ENCODE results near the gene F2R. TPM values are rescaled to one million over a fixed set of nuclear protein-coding genes. Genes with fewer than 3 reads are reported as not detected.

Gene F2R
- polyA plus RNA-seq, 2 donors, result 0.45 to 1.5 TPM

GRCh38 chr5:76715486-76715735 is 515 bp upstream of the F2R start:
- peak overlapping the region in 1 of 2 donors; percentile 40 for H3K27ac ChIP-seq (ENCODE audit: low read depth in 2 of 2, low read length in 1 of 2)
- H3K36me3 ChIP-seq (ENCODE audit: control insufficient read depth in 2 of 2, insufficient read depth in 2 of 2, low read length in 1 of 2), result no peaks in the 10 kb centered on the region
- no peaks in the 10 kb centered on the region for H3K27me3 ChIP-seq (ENCODE audit: control insufficient read depth in 1 of 2, insufficient read depth in 2 of 2, low read length in 2 of 2)
- no peaks in the 10 kb centered on the region for H3K4me1 ChIP-seq (ENCODE audit: control insufficient read depth in 2 of 2, insufficient read depth in 2 of 2, low read length in 1 of 2)
- 0 to 2% methylated on average over 14 of the region's 14 CpGs for WGBS, 2 donors
- peak overlapping the region; percentile 59 for H3K4me3 ChIP-seq (ENCODE audit: low read depth in 1 of 2, low read length in 2 of 2)
- H3K9me3 ChIP-seq (ENCODE audit: control insufficient read depth in 2 of 2, insufficient read depth in 1 of 2, low read depth in 1 of 2, low read length in 1 of 2), result no peaks in the 10 kb centered on the region

GRCh38 chr5:76716456-76717157 is 681 bp downstream of the F2R start:
- 9 to 11% methylated on average over 29 of the region's 29 CpGs for WGBS, 2 donors
- Histone ChIP-seq H3K4me1 (ENCODE audit: control insufficient read depth in 2 of 2, insufficient read depth in 2 of 2, low read length in 1 of 2) (no peaks in the 10 kb centered on the region), H3K4me3 (ENCODE audit: low read depth in 1 of 2, low read length in 2 of 2) (peak overlapping the region; percentile 59), H3K27me3 (ENCODE audit: control insufficient read depth in 1 of 2, insufficient read depth in 2 of 2, low read length in 2 of 2) (no peaks in the 10 kb centered on the region), H3K27ac (ENCODE audit: low read depth in 2 of 2, low read length in 1 of 2) (peak overlapping the region in 1 of 2 donors; percentile 12), H3K36me3 (ENCODE audit: control insufficient read depth in 2 of 2, insufficient read depth in 2 of 2, low read length in 1 of 2) (no peaks in the 10 kb centered on the region), H3K9me3 (ENCODE audit: control insufficient read depth in 2 of 2, insufficient read depth in 1 of 2, low read depth in 1 of 2, low read length in 1 of 2) (no peaks in the 10 kb centered on the region)

DNA sequence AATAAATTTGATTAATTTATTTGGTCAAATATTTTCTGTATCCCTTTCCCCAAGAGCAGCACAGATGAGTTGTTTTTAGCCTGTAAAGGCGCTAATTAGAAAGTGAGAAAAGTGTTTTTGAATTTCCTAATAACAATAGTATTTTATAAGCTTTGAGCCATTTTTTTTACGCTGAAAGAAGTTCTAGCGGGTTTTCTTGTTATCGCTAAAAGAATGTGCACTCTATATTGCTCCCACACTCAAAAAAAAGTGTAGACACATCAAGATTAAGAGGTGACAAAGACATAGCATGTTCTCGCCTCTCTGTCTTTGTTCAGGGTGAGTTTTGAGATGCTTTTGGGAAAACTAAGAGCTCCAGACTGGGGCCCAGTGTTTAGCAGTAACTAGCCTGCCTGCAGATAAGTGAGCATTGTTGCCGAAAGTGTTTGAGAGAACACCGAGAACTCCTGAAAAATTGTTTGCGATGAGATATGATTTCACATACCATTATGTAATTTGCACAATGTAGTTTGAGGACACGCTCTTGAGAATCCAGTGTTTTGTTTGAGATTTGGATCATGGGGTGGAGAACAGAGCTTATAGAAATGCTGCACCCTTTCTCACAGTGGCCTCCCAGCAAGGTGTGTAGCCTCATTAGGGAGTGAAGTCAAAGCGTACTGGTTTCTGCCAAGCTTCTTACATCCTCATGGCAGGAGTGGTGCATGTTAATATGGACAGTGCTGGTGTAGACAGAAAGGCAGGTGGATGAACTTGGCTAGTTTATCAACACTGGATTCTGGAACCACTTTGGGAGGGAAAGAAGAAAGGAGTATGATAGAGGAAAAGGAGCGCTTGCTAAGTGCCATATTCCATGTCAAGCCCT is 1.5 kb downstream of the F2R start:
- WGBS, 2 donors, result 82 to 84% methylated on average over 11 of the region's 11 CpGs
- Histone ChIP-seq H3K27ac (ENCODE audit: low read depth in 2 of 2, low read length in 1 of 2) (no peak overlapping the region), H3K9me3 (ENCODE audit: control insufficient read depth in 2 of 2, insufficient read depth in 1 of 2, low read depth in 1 of 2, low read length in 1 of 2) (no peaks in the 10 kb centered on the region), H3K4me1 (ENCODE audit: control insufficient read depth in 2 of 2, insufficient read depth in 2 of 2, low read length in 1 of 2) (no peaks in the 10 kb centered on the region), H3K36me3 (ENCODE audit: control insufficient read depth in 2 of 2, insufficient read depth in 2 of 2, low read length in 1 of 2) (no peaks in the 10 kb centered on the region), H3K27me3 (ENCODE audit: control insufficient read depth in 1 of 2, insufficient read depth in 2 of 2, low read length in 2 of 2) (no peaks in the 10 kb centered on the region), H3K4me3 (ENCODE audit: low read depth in 1 of 2, low read length in 2 of 2) (peak overlapping the region in 1 of 2 donors; percentile 59)

DNA sequence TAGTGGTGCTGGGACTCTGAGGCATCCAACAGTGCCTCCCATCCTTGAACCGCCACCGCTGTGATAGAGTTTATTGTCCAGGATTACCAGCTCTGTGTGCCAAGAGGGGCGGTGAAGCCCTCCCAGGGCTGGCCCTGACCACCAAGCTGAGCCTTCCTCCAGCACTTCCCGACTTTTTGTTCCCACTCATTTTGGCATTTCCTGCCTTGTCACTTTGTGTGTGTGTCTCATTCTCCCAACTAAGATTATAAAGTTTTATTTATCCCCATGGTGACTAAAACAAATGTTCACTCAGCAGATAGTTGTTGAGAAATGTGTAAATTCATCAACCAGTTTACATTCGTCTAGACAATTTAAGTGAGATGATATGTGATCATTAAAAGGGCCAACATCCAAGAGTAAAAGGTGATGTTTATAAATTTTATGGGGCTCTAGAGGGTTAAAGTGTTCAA is 2.5 kb downstream of the F2R start:
- Histone ChIP-seq H3K9me3 (ENCODE audit: control insufficient read depth in 2 of 2, insufficient read depth in 1 of 2, low read depth in 1 of 2, low read length in 1 of 2) (no peaks in the 10 kb centered on the region), H3K36me3 (ENCODE audit: control insufficient read depth in 2 of 2, insufficient read depth in 2 of 2, low read length in 1 of 2) (no peaks in the 10 kb centered on the region), H3K4me1 (ENCODE audit: control insufficient read depth in 2 of 2, insufficient read depth in 2 of 2, low read length in 1 of 2) (no peaks in the 10 kb centered on the region), H3K4me3 (ENCODE audit: low read depth in 1 of 2, low read length in 2 of 2) (no peak overlapping the region), H3K27ac (ENCODE audit: low read depth in 2 of 2, low read length in 1 of 2) (no peak overlapping the region), H3K27me3 (ENCODE audit: control insufficient read depth in 1 of 2, insufficient read depth in 2 of 2, low read length in 2 of 2) (no peaks in the 10 kb centered on the region)
- 87 to 89% methylated on average over 5 of the region's 5 CpGs for WGBS, 2 donors

DNA sequence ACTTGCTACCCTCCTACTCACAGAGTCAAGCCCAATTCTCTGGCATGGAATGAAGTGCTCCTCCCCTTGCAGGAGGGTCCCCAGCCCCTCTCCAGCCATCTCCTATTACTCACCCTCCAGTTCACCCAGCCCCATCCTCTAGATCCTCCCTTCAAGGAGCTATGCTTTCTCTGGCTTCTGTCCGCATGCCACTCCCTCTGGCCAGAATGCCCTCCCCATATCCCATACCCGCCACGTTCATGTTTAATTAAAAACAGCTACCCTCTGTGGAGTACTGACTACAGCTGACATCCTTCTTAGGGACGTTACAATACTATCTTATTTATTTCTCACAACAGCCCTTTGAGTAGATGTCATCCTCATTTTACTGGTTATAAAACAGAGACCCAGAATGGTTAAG is 3.0 kb downstream of the F2R start:
- WGBS, 2 donors, result 85 to 92% methylated on average over 4 of the region's 4 CpGs
- Histone ChIP-seq H3K4me1 (ENCODE audit: control insufficient read depth in 2 of 2, insufficient read depth in 2 of 2, low read length in 1 of 2) (no peaks in the 10 kb centered on the region), H3K27ac (ENCODE audit: low read depth in 2 of 2, low read length in 1 of 2) (no peak overlapping the region), H3K27me3 (ENCODE audit: control insufficient read depth in 1 of 2, insufficient read depth in 2 of 2, low read length in 2 of 2) (no peaks in the 10 kb centered on the region), H3K9me3 (ENCODE audit: control insufficient read depth in 2 of 2, insufficient read depth in 1 of 2, low read depth in 1 of 2, low read length in 1 of 2) (no peaks in the 10 kb centered on the region), H3K36me3 (ENCODE audit: control insufficient read depth in 2 of 2, insufficient read depth in 2 of 2, low read length in 1 of 2) (no peaks in the 10 kb centered on the region), H3K4me3 (ENCODE audit: low read depth in 1 of 2, low read length in 2 of 2) (no peak overlapping the region)

- H3K9me3 ChIP-seq (ENCODE audit: control insufficient read depth in 2 of 2, insufficient read depth in 1 of 2, low read depth in 1 of 2, low read length in 1 of 2), result no peaks in the 10 kb centered on the region
- H3K4me1 ChIP-seq (ENCODE audit: control insufficient read depth in 2 of 2, insufficient read depth in 2 of 2, low read length in 1 of 2), result no peaks in the 10 kb centered on the region
- no peak overlapping the region for H3K27ac ChIP-seq (ENCODE audit: low read depth in 2 of 2, low read length in 1 of 2)
- 69 to 72% methylated on average over 10 of the region's 10 CpGs for WGBS, 2 donors
- H3K4me3 ChIP-seq (ENCODE audit: low read depth in 1 of 2, low read length in 2 of 2), result no peak overlapping the region
- no peaks in the 10 kb centered on the region for H3K36me3 ChIP-seq (ENCODE audit: control insufficient read depth in 2 of 2, insufficient read depth in 2 of 2, low read length in 1 of 2)
- no peaks in the 10 kb centered on the region for H3K27me3 ChIP-seq (ENCODE audit: control insufficient read depth in 1 of 2, insufficient read depth in 2 of 2, low read length in 2 of 2)
Observed at GRCh38 chr5:76720988-76721569, 5.2 kb downstream of the F2R start.

DNA sequence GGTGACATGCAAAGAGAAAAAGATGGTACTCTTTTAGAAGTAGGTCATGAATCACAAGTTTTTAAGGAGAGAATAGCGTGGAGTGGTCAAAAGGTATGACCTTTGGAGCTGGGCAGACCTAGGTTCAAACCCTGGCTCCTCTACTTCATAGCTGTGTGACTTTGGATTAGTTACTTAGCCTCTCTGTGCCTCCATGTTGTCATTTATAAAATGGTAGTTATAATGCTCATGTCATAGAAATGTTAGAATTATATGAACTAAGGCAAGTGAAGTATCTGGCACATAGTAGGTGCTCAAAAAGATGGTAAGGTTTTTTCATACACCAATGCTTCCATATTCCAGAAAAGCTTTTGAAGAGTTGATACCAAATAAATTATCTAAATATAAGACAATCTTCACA is 7.3 kb downstream of the F2R start:
- Histone ChIP-seq H3K4me3 (ENCODE audit: low read depth in 1 of 2, low read length in 2 of 2) (no peak overlapping the region), H3K4me1 (ENCODE audit: control insufficient read depth in 2 of 2, insufficient read depth in 2 of 2, low read length in 1 of 2) (no peaks in the 10 kb centered on the region), H3K27ac (ENCODE audit: low read depth in 2 of 2, low read length in 1 of 2) (no peak overlapping the region), H3K27me3 (ENCODE audit: control insufficient read depth in 1 of 2, insufficient read depth in 2 of 2, low read length in 2 of 2) (no peaks in the 10 kb centered on the region), H3K36me3 (ENCODE audit: control insufficient read depth in 2 of 2, insufficient read depth in 2 of 2, low read length in 1 of 2) (no peaks in the 10 kb centered on the region), H3K9me3 (ENCODE audit: control insufficient read depth in 2 of 2, insufficient read depth in 1 of 2, low read depth in 1 of 2, low read length in 1 of 2) (no peaks in the 10 kb centered on the region)
- WGBS, 2 donors, result 69 to 83% methylated on average over 1 of the region's 1 CpG

DNA sequence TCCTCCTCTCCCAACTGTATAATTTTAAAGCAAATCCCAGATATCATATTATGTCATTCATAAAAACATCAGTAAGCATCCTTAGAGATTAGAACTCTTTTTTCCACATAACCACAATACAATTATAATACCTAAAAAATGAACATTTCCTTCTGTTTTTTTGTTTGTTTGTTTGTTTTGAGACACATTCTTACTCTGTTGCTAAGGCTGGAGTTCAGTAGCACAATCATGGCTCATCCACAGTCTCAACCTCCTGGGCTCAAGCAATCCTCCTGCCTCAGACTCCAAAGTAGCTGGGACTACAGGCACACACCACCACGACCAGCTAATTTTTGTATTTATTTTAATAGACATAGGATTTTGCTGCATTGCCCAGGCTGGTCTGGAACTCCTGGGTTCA is 8.0 kb downstream of the F2R start:
- H3K27ac ChIP-seq (ENCODE audit: low read depth in 2 of 2, low read length in 1 of 2), result no peak overlapping the region
- no peaks in the 10 kb centered on the region for H3K4me1 ChIP-seq (ENCODE audit: control insufficient read depth in 2 of 2, insufficient read depth in 2 of 2, low read length in 1 of 2)
- no peaks in the 10 kb centered on the region for H3K9me3 ChIP-seq (ENCODE audit: control insufficient read depth in 2 of 2, insufficient read depth in 1 of 2, low read depth in 1 of 2, low read length in 1 of 2)
- H3K27me3 ChIP-seq (ENCODE audit: control insufficient read depth in 1 of 2, insufficient read depth in 2 of 2, low read length in 2 of 2), result no peaks in the 10 kb centered on the region
- no peak overlapping the region for H3K4me3 ChIP-seq (ENCODE audit: low read depth in 1 of 2, low read length in 2 of 2)
- 67 to 80% methylated on average over 1 of the region's 1 CpG for whole genome bisulfite sequencing, 2 donors
- H3K36me3 ChIP-seq (ENCODE audit: control insufficient read depth in 2 of 2, insufficient read depth in 2 of 2, low read length in 1 of 2), result no peaks in the 10 kb centered on the region

DNA sequence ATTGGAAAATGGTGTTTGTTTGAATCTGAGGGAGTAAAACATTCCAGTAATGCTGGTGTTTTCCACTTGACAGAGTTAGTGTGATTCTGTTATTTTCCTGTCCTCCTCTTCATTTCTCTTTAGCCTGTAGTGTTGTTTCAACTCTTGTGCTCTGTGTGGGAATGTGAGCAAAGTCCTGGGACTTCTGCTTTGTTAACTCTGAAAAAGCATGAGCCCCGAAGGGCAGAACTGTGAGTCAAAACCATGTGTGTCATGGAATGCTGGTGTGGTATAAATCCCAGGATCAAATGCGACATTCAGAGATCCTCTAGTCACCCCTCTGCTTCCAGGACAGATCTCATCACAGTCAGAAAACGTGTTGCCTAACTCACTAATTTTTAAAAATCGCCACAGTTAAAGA is 8.9 kb downstream of the F2R start:
- Histone ChIP-seq H3K9me3 (ENCODE audit: control insufficient read depth in 2 of 2, insufficient read depth in 1 of 2, low read depth in 1 of 2, low read length in 1 of 2) (no peaks in the 10 kb centered on the region), H3K27me3 (ENCODE audit: control insufficient read depth in 1 of 2, insufficient read depth in 2 of 2, low read length in 2 of 2) (no peaks in the 10 kb centered on the region), H3K27ac (ENCODE audit: low read depth in 2 of 2, low read length in 1 of 2) (no peak overlapping the region), H3K4me3 (ENCODE audit: low read depth in 1 of 2, low read length in 2 of 2) (no peak overlapping the region), H3K36me3 (ENCODE audit: control insufficient read depth in 2 of 2, insufficient read depth in 2 of 2, low read length in 1 of 2) (no peaks in the 10 kb centered on the region), H3K4me1 (ENCODE audit: control insufficient read depth in 2 of 2, insufficient read depth in 2 of 2, low read length in 1 of 2) (no peaks in the 10 kb centered on the region)
- 76 to 84% methylated on average over 4 of the region's 4 CpGs for WGBS, 2 donors
